ENCODE measurements around the gene RGS8.

DNA sequence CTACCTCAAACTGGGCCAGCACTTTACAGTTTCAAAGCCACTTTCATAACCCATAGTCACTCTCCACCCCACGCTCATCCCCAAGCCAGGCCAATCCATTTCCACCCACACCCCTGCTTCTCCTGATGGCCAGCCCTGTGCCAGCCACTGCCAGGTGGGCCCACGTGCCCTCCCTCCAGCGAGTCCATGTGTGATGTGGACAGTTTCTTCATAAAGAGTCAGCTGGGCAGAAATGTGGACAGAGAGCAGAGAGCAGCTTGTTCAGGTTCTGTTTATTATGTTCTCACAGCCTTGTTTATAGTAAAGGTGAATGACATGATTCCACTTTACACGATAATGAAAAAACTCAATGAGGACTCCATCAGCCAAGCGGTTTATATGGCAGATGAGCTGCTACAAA is 42.8 kb downstream of the RGS8 start:
- TF ChIP-seq, protein P1, sequence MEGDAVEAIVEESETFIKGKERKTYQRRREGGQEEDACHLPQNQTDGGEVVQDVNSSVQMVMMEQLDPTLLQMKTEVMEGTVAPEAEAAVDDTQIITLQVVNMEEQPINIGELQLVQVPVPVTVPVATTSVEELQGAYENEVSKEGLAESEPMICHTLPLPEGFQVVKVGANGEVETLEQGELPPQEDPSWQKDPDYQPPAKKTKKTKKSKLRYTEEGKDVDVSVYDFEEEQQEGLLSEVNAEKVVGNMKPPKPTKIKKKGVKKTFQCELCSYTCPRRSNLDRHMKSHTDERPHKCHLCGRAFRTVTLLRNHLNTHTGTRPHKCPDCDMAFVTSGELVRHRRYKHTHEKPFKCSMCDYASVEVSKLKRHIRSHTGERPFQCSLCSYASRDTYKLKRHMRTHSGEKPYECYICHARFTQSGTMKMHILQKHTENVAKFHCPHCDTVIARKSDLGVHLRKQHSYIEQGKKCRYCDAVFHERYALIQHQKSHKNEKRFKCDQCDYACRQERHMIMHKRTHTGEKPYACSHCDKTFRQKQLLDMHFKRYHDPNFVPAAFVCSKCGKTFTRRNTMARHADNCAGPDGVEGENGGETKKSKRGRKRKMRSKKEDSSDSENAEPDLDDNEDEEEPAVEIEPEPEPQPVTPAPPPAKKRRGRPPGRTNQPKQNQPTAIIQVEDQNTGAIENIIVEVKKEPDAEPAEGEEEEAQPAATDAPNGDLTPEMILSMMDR (IDR thresholded peaks at IDR 0.05), result no peak
- TF ChIP-seq ZFX (IDR thresholded peaks at IDR 0.05; ENCODE audit: borderline replicate concordance), result no peak

Data from 22Rv1 (cell line).